Measurements from ENCODE around the gene RAD23A.

Gene RAD23A

GRCh38 chr19:12985049-12985776 is 39.6 kb downstream of the RAD23A start:
- DNase-seq: peak; percentile 78

DNA sequence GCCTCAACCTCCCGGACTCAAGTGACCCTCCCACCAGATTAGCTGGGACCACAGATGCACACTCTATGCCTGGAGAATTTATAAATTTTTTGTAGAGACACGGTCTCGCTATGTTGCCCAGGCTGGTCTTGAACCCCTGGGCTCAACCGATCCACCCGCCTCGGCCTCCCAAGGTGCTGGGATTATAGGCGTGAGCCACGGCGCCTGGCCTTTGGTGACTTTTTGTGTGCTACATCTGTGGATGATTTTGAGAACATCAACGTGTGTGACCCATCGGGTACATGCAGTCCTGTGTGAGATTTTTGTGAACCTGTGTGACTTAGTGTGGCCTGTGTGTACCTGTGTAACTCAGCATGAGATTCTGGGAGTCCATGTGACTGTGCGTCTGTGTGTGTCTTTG is 41.1 kb downstream of the RAD23A start:
- DNase-seq: no peak

- no peak for DNase-seq
Observed at GRCh38 chr19:12987190-12987589, 41.5 kb downstream of the RAD23A start.

GRCh38 chr19:12987781-12988180 is 42.1 kb downstream of the RAD23A start:
- peak; percentile 30 for DNase-seq

DNA sequence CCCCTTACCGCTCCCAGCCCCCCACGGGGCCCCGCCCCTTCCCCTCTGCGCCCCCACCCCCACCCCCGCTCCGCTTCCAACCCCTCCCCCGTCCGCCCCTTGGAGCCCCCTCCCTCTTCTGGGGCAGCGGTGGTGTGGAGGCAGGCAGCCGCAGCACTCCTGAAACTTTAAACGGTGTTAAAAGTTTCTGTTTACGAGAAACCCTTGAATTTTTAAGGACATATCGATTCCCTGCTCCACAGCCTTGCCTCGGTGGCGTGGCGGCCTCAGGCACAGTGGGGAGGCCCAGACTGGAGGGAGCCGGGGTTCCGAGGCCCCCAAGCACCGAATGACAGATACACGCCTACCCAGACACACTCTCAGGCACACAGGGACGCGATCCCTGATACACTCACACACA is 44.8 kb downstream of the RAD23A start:
- no peak for DNase-seq

DNA sequence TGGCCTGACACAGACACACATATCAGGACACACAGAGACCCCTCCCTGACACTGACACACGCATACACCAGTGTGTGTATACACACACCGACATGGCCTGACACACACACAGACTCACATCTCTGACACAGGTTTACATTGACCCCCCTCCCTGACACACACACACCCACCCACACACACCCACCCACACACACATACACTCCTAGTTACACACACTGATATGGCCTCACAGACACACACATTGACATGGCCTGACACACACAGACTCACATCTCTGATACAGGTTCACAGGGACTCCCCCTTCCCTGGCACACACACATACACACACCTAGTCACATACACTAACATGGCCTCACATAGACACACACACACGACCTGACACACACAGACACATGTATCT is 45.2 kb downstream of the RAD23A start:
- no peak for DNase-seq

- DNase-seq: no peak
Observed at GRCh38 chr19:12991296-12991695, 45.6 kb downstream of the RAD23A start.

- DNase-seq: no peak
Observed at GRCh38 chr19:12992729-12993128, 47.1 kb downstream of the RAD23A start.

DNA sequence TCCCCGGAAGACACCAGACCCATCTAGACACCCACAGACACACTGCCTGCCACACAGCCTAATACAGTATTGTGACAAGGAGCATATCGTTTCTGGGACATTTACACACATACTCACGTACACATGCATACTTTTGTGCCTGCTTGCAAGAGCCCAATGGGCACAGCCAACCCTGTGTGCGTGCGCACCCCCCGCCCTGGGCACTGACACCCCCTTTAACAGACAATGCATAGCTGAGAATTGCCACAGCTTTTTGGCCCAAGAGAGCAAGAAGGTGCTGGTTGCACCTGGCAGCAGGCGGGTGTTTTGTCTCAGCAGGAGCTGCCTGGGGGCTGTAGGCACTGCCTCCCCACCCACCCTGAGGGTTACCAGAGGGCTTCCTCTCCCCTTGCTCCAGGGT is 47.9 kb downstream of the RAD23A start:
- DNase-seq: no peak

DNA sequence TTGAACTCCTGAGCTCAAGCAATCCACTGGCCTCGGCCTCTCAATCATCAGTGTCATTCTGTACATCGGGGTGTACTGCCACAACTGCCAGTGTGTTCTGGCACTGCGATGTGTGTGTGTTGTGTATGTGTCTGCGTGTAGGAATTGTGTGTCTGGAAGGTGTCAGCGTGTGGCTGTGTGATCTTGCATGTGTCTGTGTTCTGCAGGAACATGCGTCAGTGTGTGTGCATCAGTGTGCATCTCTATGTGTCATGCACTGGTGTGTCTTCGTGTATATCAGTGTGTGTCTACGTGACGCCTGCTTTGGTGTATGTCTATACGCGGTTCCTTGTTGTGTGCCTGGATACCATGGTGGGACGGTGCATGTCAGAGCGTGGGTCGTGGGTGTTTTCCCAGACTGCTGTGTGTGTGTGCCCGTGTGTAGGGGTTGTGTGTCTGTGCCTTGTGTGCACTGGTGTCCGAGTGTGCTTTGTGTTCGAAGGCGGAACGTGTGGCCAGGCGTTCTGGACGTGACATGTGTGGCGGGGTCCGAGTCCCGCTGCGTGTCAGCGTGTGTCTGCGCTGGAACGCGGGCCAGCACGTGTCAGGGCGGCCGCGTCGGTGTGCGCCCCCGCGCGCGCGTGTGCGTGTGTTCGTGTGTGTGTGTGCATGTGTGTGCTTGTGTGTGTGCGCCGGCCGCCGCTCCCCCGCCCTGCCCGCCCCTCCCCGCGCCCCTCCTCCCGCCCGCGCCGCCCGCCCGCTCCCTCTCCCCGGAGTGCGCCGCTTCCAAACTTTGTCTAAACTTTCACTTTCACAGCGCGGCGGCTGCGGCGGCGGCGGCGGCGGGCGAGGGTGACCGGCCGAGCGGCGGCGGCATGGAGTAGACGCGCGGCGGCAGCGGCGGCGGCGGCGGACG is 49.3 kb downstream of the RAD23A start, which contains the start of gene NFIX:
Gene NFIX, plus strand, starts transcription at position 775 of the 895 bp plus-strand sequence. CDS start 363 bp downstream, outside the sequence.
- DNase-seq: no peak

GRCh38 chr19:12995596-12996405 is 50.1 kb downstream of the RAD23A start:
- DNase-seq: no peak

DNA sequence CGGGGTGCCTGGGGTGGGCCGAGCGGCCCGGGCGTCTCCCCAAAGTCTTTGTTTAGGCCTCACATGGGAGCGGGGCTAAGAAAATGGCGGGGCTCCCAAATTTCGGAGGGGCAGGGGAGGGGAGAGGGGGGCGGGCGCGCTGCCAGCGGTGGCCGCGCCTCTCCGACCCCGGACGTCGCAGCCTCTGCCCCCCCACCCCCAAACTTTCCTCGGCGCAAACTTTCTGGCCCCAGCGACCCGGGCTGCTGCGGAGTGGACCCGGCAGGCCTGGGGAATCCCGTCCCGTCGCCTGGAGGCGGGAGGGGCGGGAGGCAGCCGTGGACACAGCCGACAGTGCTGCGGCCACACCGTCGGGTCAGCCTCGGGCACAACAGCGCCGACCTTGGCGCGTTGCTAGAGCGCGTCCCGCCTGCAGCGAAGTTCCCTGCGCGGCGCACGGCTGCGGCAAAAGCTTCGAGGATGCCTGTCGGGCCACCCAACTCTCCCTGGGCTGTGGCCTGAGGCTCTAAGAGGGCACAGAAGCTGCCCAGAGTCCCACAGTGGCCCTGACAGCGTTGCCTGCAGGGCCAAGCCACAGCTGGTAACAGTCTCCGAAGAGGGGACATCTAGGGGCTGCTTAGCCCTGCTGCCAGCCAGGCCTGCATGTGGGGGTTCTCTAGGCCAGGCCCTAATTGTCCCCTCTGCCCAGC is 50.9 kb downstream of the RAD23A start:
- no peak for DNase-seq

DNA sequence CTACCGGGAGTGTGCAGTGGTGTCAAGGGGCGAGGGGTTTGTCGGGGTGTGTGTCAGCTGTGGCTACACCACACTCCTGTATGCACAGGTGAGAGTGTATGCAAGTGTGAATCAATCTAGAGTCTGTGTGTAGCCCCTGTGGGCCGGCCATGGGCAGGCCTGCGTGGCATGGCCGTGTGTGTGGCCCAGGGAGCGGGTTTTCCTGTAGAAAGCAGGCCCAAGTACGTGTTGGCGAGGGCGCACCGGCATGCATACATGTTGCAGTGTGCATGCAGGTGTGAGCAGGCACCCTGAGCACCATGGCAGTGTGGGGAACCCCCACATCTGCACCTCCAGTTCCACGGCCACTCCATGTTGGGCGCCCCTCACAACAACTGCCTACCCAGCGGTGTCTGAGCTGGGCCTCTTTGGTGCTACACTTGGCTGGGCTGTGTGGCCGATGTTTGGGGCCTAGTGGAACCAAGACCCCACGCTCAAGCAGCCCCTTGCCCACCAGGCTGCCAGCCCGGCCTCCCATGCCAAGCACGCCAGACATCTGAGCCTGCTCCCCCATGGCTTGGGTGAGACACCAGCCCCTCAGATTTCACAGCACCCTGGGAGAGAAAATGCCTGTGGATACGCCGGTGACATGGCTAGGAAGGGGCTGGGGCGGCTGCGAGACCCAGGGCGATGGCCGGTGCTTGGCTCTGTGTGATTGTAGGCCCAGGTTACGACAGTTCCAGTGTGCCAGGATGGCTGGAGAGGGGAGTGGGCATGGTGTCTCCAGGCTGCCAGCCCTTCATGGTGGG is 51.7 kb downstream of the RAD23A start:
- DNase-seq: no peak

DNA sequence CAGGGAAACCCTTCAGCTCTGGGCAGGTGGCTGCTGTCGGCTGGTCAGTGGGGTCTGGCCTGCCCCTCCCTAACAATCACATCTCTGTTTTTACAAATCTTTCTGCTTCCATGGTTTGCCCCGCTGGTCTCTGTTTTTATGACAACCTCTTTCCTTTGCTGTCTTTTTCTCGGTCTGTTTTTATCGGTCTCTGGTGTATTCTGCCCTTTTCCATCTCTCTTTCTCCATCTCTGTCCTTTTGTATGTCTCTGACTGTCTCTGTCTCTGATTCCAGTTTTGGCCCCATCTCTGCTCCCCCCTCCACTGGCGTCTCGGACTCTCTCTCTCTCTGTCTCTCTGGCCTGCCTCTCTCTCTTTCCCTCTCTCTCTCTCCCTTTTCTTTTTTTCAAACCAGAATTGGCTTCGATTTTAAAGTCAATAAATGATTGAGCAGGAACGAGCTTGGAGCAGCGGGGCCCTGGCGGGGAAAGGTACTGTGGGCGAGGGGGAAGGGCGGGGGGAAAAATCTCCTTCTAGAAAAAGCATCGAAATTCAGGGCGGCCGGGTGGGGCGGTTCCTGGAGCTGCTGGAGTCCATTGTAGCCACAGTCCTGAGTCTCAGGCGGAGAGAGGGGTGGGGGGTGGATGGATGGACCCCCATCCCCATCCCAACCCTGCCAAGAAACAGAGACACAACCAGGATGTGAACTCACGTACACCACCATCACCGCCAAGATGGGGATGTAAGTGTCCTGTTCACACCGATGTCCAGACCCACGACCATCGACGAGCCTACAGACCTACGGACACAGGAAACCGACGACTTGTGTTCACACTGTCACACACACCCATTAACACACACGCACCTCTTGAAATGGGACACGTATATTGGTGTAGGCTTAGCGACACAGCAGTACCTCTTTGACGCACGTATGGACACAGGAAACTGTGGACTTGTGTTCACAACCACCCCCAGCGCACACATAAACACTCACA is 52.6 kb downstream of the RAD23A start:
- DNase-seq: no peak

DNA sequence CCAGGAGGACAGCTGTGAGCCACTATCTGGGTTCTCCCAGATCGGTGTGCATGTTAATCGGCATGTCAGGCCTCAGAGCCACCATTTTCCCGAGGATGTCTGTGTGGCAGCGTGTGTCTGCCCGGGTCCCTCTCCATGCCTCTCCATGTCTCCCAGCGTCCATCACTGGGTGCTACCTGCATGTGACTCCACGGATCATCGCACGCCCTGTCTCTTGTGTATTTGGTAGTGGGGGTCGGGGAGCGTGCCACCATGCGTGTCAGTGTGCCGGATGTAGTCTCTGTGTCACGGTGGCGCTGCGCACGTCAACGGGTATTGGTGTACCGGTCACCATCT is 55.5 kb downstream of the RAD23A start:
- DNase-seq: no peak

- no peak for DNase-seq
Observed at GRCh38 chr19:13001502-13002165, 56.0 kb downstream of the RAD23A start.

DNA sequence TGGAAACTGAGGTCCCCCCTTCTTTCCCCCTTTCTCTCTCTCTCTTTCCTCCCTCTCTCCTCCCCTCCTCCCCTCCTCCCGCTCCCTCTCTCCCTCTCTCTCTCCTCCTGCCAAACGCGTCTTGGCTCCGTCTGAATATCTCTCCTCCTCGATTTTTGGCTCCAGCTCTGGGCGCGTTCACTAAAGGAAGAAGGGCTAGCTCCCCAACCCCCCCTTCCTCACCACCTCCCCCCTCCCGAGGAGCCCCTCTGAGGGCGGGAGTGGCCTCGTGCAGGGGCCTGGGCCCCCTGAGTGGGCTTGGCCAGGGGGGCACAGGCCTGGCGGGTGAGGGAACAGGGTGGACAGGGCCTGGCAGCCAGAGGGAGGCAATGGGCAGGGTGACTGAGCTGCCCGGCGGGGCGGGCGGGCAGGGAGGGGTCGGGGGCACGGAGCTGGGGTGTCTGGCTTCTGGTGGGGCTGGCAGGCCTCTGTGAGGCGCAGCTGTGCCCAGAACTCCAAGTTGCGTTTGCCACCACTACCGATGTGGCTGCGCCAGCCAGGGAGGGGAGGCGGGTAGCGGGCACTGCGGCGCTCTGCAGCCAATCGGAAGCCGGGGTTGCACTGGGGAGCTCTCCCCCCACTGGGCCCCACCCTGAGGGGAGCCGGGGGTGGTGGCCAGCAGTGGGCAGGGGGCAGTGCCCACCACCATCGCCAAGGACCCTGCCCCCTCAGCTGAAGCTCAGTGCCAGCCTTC is 56.7 kb downstream of the RAD23A start:
- no peak for DNase-seq

GRCh38 chr19:13003081-13003480 is 57.4 kb downstream of the RAD23A start:
- DNase-seq: no peak
